ENCODE data around the gene ZNF507. TPM values are rescaled to one million over a fixed set of nuclear protein-coding genes. Genes with fewer than 3 reads are reported as not detected.

ZNF507 gene
- total RNA-seq, 2 donors from 2014 or later: 22.1 to 27.5 TPM

DNA sequence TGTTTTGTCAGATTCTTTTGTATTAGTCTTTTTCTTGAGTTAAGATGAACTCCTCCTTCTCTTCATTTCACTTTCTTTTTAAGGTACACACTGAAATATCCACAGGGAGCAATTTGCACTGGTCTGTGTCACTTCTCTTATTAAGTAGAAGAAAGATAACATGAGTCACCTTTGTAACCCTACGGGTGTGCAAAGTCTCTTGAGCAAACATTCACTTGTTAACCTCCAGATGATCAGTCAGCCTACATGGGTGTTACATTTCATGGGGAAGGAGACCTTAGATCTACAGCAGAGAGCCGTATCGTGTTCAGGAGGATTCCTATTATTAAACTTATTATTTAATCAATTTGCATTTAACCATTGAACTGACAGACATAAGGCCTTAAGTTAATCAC, 5.1 kb downstream of the ZNF507 start:
- peaks cover 39% of the 10 kb centered on the region for H3K4me1 Mint-ChIP-seq
- H3K27me3 Mint-ChIP-seq: no peaks in the 10 kb centered on the region
- H3K27ac Mint-ChIP-seq: peak overlapping the region; percentile 68
- no peaks in the 10 kb centered on the region for H3K9me3 Mint-ChIP-seq
- H3K36me3 Mint-ChIP-seq (ENCODE audit: low read depth): peaks cover 96% of the 10 kb centered on the region
- peak overlapping the region; percentile 50 for H3K4me3 Mint-ChIP-seq
- no peak for ATAC-seq (replicated peaks)

DNA sequence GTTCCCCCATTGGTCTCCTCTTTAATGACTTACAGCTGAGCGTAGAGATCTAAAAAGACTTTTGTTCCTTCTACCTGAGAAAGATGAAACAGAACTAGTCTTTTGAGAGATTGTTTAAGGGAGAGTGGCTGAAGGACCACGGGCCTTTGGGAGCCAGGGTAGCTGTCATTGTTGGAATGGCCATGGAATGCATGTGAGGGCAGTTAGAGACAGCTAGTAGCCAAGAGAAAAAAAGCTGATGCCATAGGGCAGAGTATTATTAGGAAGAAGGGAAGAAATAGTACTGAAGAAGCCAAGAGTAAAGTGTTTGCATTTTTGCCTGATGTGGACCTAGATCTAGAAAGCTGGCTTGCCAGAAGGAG, 5.6 kb downstream of the ZNF507 start:
- peak overlapping the region; percentile 68 for H3K27ac Mint-ChIP-seq
- H3K4me3 Mint-ChIP-seq: peak overlapping the region; percentile 50
- H3K27me3 Mint-ChIP-seq: no peaks in the 10 kb centered on the region
- peaks cover 39% of the 10 kb centered on the region for H3K4me1 Mint-ChIP-seq
- no peaks in the 10 kb centered on the region for H3K9me3 Mint-ChIP-seq
- peaks cover 98% of the 10 kb centered on the region for H3K36me3 Mint-ChIP-seq (ENCODE audit: low read depth)
- no peak for ATAC-seq (replicated peaks)

DNA sequence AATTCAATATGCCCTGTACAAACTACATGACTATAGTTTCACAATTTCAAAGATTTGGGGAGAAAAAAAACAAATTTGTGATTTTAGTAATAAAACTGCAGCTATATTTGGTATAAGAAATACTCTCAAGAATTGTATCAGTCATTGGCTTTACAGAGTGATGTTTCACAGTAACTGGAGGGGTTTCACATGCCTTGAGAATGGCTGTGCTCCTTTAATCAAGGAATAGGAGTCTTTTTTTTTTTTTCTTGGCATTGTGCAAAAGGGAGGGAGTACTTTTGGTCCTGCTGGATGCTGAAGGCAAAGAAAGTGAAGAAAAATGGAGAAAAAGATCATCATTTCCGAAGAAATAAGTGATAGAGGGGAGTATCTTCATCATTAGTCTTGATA, 6.8 kb downstream of the ZNF507 start:
- H3K9me3 Mint-ChIP-seq: no peaks in the 10 kb centered on the region
- H3K27ac Mint-ChIP-seq: peak overlapping the region; percentile 68
- H3K27me3 Mint-ChIP-seq: no peaks in the 10 kb centered on the region
- H3K4me3 Mint-ChIP-seq: no peak overlapping the region
- H3K4me1 Mint-ChIP-seq: peaks cover 39% of the 10 kb centered on the region
- peaks cover 98% of the 10 kb centered on the region for H3K36me3 Mint-ChIP-seq (ENCODE audit: low read depth)
- no peak for ATAC-seq (replicated peaks)

DNA sequence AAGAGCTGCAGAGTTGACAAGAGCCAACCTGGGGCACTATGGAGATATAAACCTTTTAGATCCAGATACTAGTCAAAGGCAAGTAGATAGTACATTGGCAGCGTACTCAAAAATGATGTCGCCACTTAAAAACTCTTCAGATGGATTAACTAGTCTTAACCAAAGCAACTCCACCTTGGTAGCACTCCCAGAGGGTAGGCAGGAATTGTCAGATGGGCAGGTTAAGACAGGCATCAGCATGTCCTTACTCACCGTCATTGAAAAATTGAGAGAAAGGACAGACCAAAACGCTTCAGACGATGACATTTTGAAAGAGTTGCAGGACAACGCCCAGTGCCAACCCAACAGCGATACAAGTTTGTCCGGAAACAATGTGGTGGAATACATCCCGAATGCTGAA, 8.9 kb downstream of the ZNF507 start:
- Mint-ChIP-seq H3K4me1 (peaks cover 32% of the 10 kb centered on the region), H3K4me3 (no peak overlapping the region), H3K9me3 (no peaks in the 10 kb centered on the region), H3K27me3 (no peaks in the 10 kb centered on the region), H3K36me3 (ENCODE audit: low read depth) (peaks cover 98% of the 10 kb centered on the region), H3K27ac (no peak overlapping the region)
- ATAC-seq (replicated peaks): no peak

DNA sequence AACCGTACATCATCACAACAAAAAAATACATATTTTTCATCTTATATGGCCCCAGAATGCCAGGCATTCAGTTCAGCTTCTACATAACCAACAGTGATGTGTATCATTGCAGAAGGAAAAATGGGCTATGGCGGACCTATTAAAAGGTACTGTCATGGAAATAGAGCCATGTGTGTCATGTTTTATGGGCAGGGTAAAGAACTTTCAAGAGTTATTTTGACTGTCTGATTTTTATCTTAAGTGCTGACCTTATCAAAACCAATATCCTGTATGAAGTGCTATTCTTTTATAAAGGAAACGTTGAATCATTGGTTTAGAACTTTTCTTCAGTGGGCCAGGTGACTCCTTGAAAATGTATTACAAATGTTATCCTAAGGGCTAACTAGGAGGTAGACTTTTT, 9.9 kb downstream of the ZNF507 start:
- H3K27ac Mint-ChIP-seq: peak overlapping the region; percentile 52
- H3K4me3 Mint-ChIP-seq: no peak overlapping the region
- no peaks in the 10 kb centered on the region for H3K27me3 Mint-ChIP-seq
- H3K9me3 Mint-ChIP-seq: no peaks in the 10 kb centered on the region
- no peak for ATAC-seq (replicated peaks)
- peaks cover 24% of the 10 kb centered on the region for H3K4me1 Mint-ChIP-seq
- H3K36me3 Mint-ChIP-seq (ENCODE audit: low read depth): peaks cover 98% of the 10 kb centered on the region

DNA sequence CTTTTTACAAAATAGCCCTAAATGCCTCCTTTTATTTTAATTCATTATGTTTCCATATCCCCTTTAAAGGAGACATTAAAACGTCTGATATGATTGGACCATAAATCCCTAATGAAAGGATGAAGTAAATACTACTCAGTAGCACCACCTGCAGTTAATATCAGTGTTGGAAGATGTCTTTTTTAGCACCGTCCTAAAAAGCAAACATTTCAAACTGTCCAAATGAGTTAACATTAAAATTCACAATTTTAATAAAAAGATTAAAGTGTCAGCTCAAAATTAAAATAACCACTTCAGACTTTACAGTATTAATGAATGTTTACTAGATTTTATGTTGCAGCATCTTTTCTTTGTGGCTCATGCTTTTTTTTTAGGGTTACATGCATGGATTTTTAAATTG, 12.3 kb downstream of the ZNF507 start:
- no peak overlapping the region for H3K27ac Mint-ChIP-seq
- peaks cover 100% of the 10 kb centered on the region for H3K36me3 Mint-ChIP-seq (ENCODE audit: low read depth)
- H3K27me3 Mint-ChIP-seq: no peaks in the 10 kb centered on the region
- no peaks in the 10 kb centered on the region for H3K9me3 Mint-ChIP-seq
- ATAC-seq (replicated peaks): no peak
- H3K4me1 Mint-ChIP-seq: peaks cover 11% of the 10 kb centered on the region
- no peak overlapping the region for H3K4me3 Mint-ChIP-seq

DNA sequence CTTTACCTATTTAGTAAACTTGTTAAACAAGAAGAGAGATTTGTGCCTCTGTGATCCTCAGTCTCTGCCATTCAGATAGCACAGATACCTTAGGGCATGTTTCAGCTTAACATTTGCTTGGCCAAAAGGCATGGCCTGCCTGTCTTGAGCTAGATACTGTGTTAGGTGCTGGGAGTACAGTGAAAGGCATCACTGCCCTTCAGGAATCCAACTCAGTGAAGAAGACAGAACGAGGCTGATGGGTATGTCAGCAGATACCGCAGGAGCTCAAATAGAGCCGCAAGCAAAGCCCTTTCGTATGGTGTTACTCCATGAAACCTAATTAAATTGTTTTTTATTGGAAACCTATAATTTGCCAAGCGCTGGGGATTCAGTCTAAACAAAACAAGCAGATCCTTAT, 12.9 kb downstream of the ZNF507 start:
- ATAC-seq (replicated peaks): no peak
- no peak overlapping the region for H3K27ac Mint-ChIP-seq
- H3K36me3 Mint-ChIP-seq (ENCODE audit: low read depth): peaks cover 100% of the 10 kb centered on the region
- no peaks in the 10 kb centered on the region for H3K9me3 Mint-ChIP-seq
- no peak overlapping the region for H3K4me3 Mint-ChIP-seq
- H3K27me3 Mint-ChIP-seq: no peaks in the 10 kb centered on the region
- H3K4me1 Mint-ChIP-seq: peaks cover 14% of the 10 kb centered on the region

DNA sequence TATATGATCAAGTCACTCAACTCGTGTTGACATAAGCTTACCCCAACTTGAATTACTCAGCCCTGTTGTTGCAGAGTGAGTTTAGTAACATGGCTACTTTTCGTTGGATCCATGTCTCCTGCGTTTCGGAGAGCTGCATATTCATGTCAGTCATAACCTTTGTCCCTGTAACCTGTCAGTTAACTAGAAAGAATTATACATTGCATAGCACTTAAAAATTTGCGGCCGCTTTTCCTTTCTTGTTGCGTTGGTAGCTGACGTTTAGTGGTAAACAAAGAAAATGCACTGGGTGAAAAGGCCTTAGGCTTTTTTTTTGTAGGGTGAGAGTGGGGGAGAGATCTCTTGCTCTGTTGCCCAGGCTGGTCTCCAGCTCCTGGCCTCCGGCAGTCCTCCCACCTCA, 14.2 kb downstream of the ZNF507 start:
- Mint-ChIP-seq H3K4me1 (peaks cover 12% of the 10 kb centered on the region), H3K9me3 (no peaks in the 10 kb centered on the region), H3K27me3 (no peaks in the 10 kb centered on the region), H3K36me3 (ENCODE audit: low read depth) (peaks cover 100% of the 10 kb centered on the region), H3K4me3 (no peak overlapping the region), H3K27ac (no peak overlapping the region)
- no peak for ATAC-seq (replicated peaks)

DNA sequence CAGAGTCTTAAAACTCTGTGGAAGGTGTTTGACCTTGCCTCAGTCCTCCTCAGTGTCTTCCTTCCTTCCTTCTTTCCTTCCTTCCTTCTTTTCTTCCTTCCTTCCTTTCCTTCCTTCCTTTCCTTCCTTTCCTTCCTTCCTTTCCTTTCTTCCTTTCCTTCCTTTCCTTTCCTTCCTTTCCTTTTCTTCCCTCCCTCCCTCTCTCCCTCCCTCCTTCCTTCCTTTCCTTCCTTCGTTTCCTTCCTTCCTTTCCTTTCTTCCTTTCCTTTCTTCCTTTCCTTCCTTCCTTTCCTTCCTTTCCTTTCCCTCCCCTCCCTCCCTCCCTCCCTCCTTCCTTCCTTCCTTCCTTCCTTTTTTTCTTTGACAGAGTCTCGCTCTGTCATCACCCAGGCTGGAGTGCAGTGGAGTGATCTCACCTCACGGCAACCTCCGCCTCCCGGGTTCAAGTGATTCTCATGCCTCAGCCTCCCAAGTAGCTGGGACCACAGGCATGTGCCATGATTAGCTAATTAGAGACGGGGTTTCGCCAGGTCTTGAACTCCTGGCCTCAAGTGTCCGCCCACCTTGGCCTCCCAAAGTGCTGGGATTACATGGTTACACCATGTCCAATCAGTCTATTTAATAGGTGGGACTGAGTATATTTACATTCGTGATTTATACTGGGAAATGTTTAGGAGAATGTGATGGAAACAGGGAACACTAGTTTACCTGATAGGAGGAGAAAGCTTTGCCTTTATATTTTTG, 16.3 kb downstream of the ZNF507 start:
- peak overlapping the region; percentile 10 for H3K27ac Mint-ChIP-seq
- H3K36me3 Mint-ChIP-seq (ENCODE audit: low read depth): peaks cover 100% of the 10 kb centered on the region
- H3K4me3 Mint-ChIP-seq: no peak overlapping the region
- no peaks in the 10 kb centered on the region for H3K9me3 Mint-ChIP-seq
- H3K27me3 Mint-ChIP-seq: no peaks in the 10 kb centered on the region
- no peak for ATAC-seq (replicated peaks)
- peaks cover 17% of the 10 kb centered on the region for H3K4me1 Mint-ChIP-seq

DNA sequence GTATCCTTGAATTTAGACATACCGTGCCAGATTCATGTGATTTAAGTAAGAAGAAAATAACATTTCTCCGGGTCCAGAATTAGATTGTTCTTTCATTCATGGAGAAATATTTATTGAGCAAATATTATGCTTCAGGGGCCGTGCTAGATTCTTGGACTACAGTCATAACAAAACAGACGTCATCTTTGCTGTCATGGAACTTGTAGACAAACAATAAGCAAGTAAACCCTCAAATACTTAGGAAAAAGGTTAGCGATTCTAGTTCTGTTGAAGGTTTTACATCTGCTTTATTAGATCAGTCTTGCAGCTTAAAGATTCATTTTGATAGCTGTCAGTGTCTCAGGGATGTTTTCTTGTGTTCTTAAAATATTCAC, 16.9 kb downstream of the ZNF507 start:
- H3K4me1 Mint-ChIP-seq: peaks cover 17% of the 10 kb centered on the region
- no peaks in the 10 kb centered on the region for H3K9me3 Mint-ChIP-seq
- H3K36me3 Mint-ChIP-seq (ENCODE audit: low read depth): peaks cover 100% of the 10 kb centered on the region
- peak overlapping the region; percentile 10 for H3K27ac Mint-ChIP-seq
- no peak overlapping the region for H3K4me3 Mint-ChIP-seq
- H3K27me3 Mint-ChIP-seq: no peaks in the 10 kb centered on the region
- ATAC-seq (replicated peaks): no peak

DNA sequence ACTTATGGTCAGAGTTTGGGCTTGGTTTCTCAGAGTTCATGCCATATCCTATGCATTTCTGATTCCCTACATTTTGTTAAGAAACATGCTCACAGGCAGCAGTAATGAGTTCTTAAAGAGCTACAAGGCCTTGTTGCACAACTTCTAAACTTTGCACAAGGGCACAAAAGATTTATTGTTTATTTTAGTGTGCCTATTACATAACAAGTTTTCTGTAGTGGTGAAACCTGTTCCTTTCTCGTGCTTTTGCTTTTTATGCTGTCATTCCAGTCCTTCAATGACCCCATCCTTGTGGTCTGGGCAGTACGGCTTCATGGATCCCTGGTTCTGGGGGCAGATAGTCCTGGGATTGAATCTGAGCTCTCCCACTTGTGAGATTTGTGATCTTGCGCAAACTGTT, 17.8 kb downstream of the ZNF507 start:
- Mint-ChIP-seq H3K4me3 (no peak overlapping the region), H3K9me3 (no peaks in the 10 kb centered on the region), H3K36me3 (ENCODE audit: low read depth) (peaks cover 100% of the 10 kb centered on the region), H3K4me1 (peaks cover 17% of the 10 kb centered on the region), H3K27ac (peak overlapping the region; percentile 6), H3K27me3 (no peaks in the 10 kb centered on the region)
- ATAC-seq (replicated peaks): no peak

DNA sequence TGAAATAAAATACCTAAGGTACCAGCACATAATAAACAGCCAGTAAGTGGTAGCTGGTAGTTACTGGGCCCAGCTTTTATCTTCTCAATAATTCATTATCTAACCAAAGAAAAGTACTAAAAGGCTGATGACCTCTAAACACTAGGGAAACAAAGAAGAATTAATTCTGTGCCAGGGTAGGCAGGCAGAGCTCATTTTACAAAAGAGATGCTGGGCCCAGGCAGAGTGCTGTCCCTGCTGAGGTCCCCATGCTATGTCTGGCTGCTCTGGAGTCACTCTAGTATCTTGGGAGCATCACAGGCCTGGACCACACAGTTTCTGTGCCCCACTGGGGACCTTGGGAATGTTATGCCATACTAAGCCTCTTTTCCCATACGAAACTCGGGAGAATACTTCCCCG, 18.2 kb downstream of the ZNF507 start:
- H3K9me3 Mint-ChIP-seq: no peaks in the 10 kb centered on the region
- no peak overlapping the region for H3K4me3 Mint-ChIP-seq
- no peak for ATAC-seq (replicated peaks)
- H3K36me3 Mint-ChIP-seq (ENCODE audit: low read depth): peaks cover 100% of the 10 kb centered on the region
- H3K27ac Mint-ChIP-seq: peak overlapping the region; percentile 6
- H3K4me1 Mint-ChIP-seq: peaks cover 17% of the 10 kb centered on the region
- no peaks in the 10 kb centered on the region for H3K27me3 Mint-ChIP-seq

DNA sequence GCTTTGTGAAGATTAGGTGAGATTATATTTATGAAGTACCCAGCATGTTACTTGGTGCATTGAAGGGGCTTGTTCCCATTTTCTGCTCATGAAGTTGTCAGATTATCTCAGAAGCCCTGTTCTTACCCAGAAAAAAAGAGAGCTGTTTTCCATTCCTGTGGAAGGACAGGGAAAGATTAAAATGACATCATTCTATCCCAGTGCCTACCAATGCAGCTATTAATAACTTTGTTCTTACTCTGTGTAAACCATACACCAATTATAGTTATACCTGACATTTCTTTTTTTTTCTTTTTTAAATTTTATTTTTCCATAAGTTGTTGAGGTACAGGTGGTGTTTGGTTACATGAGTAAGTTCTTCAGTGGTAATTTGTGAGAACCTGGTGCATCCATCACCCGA, 18.6 kb downstream of the ZNF507 start:
- Mint-ChIP-seq H3K27me3 (no peaks in the 10 kb centered on the region), H3K4me3 (no peak overlapping the region), H3K4me1 (peaks cover 17% of the 10 kb centered on the region), H3K9me3 (no peaks in the 10 kb centered on the region), H3K27ac (peak overlapping the region; percentile 6), H3K36me3 (ENCODE audit: low read depth) (peaks cover 100% of the 10 kb centered on the region)
- ATAC-seq (replicated peaks): no peak

DNA sequence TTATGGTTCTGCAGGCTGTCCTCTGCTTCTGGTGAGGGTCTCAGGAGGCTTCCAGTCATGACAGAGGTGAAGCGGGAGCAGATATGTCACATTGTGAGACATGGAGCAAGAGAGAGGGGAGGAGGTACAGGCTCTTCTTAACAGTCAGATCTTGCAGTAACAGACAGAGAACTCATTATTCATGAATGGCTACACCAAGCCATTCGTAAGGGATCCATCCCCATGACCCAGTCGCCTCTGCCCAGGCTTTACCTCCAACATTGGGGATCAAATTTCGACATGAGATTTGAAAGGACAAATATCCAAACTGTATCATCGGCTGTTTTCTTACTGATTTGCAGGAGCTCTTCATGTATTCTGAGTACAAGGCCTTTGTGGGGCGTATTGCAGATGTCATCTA, 21.7 kb downstream of the ZNF507 start:
- peaks cover 100% of the 10 kb centered on the region for H3K36me3 Mint-ChIP-seq (ENCODE audit: low read depth)
- no peaks in the 10 kb centered on the region for H3K27me3 Mint-ChIP-seq
- peaks cover 18% of the 10 kb centered on the region for H3K4me1 Mint-ChIP-seq
- ATAC-seq (replicated peaks): no peak
- no peak overlapping the region for H3K27ac Mint-ChIP-seq
- no peaks in the 10 kb centered on the region for H3K9me3 Mint-ChIP-seq
- no peak overlapping the region for H3K4me3 Mint-ChIP-seq

DNA sequence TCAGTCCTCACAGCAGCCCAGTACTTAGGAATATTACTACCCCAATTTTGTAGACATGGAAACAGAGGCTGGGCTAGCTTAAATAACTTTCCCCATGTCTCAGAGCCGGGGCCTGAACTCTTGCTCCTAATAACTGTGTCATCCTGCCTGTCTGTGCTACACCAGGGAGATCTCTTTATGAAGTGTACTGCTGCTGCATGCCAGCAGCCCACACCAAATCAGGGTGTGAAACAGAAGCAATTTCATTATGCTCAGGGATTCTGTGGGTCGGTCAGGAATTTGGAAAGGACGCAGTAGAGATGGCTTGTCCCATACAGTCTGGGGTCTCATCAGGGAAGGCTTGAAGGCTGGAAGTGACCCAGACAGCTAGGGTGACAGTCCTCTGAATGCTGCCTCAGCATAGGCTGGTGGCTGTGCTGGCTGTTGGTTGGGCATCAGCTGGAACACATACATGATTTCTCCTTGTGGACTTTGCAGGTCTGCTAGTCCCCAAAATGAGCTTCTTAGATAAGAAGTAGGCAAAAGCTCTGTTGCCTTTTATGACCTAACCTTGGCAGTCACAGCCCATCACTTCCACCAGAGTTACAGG, 22.6 kb downstream of the ZNF507 start:
- no peaks in the 10 kb centered on the region for H3K9me3 Mint-ChIP-seq

More for the DNA sequence above, 22.6 kb downstream of the ZNF507 start:
- H3K27ac Mint-ChIP-seq: no peak overlapping the region
- no peak for ATAC-seq (replicated peaks)
- no peak overlapping the region for H3K4me3 Mint-ChIP-seq
- H3K4me1 Mint-ChIP-seq: peaks cover 14% of the 10 kb centered on the region
- peaks cover 100% of the 10 kb centered on the region for H3K36me3 Mint-ChIP-seq (ENCODE audit: low read depth)
- H3K27me3 Mint-ChIP-seq: no peaks in the 10 kb centered on the region
